ENCODE measurements around the gene GNL2.

Gene GNL2

DNA sequence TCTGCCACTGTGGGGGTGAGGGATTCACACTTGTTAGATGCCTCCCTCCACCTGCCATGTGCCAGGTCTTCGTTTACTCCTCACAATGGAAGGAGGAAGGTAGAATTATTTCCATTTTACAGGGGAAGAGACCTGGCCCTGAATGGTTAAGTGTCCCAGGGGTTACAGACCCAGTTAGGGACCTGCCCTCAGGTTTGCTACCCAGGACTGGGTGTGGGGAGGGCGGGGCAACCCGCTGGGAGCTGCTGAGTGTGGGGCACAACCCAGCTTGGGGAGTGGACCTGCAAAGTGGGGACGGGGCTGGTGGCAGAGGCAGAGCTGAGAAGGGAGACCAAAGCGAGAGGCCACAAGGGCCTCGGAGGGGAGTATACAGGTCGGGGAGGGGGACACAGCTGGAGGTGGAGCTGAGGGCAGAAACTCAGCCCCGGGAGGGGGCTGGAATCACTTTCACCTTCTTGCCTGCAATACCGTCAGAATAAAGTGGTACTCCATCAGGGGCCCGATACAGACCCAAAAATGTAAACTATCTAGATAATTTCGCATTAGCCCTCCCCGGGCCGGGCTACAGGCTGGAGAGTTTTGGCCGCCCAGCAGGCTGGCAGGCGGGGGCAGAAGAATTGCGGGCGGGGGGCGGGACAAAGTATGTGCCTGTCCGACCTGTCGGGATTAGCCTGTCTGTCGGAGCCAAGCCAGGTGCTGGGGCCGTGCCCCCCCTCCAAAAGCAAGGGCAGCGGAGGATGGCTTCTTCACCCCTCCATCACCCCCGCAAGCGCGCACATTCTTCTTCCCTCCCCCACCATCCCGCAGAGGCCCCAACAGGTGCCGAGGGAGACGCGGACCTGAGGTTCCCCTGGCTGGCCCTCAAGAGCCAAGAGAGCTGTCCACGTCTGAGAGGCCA lies 37.6 kb upstream of the GNL2 start:
- Histone ChIP-seq H3K4me1 (ENCODE audit: insufficient read depth, insufficient read length) (peaks cover 31% of the 10 kb centered on the region), H3K27me3 (ENCODE audit: insufficient read depth, insufficient read length) (peaks cover 99% of the 10 kb centered on the region), H3K9ac (ENCODE audit: insufficient read length, low read depth) (no peak overlapping the region), H3K36me3 (ENCODE audit: insufficient read depth, insufficient read length, low read length) (no peaks in the 10 kb centered on the region), H3K9me3 (ENCODE audit: insufficient read depth, low read length) (no peaks in the 10 kb centered on the region), H3K4me3 (ENCODE audit: insufficient read length, low read depth) (peak overlapping the region; percentile 44)
- DNase-seq (ENCODE audit: low read depth, low spot score): no peak
- TF ChIP-seq SUZ12 (IDR thresholded peaks at IDR 0.05; ENCODE audit: extremely low read depth, insufficient read depth, insufficient read length) (peak; percentile 68), YY1 (IDR thresholded peaks at IDR 0.05; ENCODE audit: insufficient read depth, insufficient read length) (no peak)

DNA sequence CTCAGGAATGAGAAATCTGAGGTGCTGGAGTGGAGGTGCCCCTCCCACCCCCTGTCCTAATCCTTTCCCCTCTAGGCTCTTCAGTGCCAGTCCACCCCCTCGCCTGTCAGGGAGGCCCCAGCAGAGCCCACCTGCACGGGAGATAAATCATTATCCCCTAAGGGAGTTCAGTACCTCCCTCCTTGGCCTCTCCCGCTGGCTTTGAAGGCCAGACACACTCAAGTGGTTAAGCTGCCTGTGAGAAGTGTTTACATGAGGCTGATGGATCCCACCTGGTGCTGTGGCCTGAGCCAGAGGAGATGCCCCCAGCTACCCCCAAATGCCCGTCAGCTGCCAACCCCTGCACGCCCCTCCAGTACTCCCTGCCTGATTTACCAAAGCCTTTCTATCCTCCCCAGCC lies 35.3 kb upstream of the GNL2 start:
- no peaks in the 10 kb centered on the region for H3K36me3 ChIP-seq (ENCODE audit: insufficient read depth, insufficient read length, low read length)
- peaks cover 91% of the 10 kb centered on the region for H3K27me3 ChIP-seq (ENCODE audit: insufficient read depth, insufficient read length)
- DNase-seq (ENCODE audit: low read depth, low spot score): no peak
- peaks cover 31% of the 10 kb centered on the region for H3K4me1 ChIP-seq (ENCODE audit: insufficient read depth, insufficient read length)
- H3K9ac ChIP-seq (ENCODE audit: insufficient read length, low read depth): no peak overlapping the region
- H3K9me3 ChIP-seq (ENCODE audit: insufficient read depth, low read length): no peaks in the 10 kb centered on the region
- TF ChIP-seq ZNF274 (IDR thresholded peaks at IDR 0.05; ENCODE audit: low read depth, low read length) (no peak), SUZ12 (IDR thresholded peaks at IDR 0.05; ENCODE audit: extremely low read depth, insufficient read depth, insufficient read length) (no peak), YY1 (IDR thresholded peaks at IDR 0.05; ENCODE audit: insufficient read depth, insufficient read length) (no peak)
- no peak overlapping the region for H3K4me3 ChIP-seq (ENCODE audit: insufficient read length, low read depth)

DNA sequence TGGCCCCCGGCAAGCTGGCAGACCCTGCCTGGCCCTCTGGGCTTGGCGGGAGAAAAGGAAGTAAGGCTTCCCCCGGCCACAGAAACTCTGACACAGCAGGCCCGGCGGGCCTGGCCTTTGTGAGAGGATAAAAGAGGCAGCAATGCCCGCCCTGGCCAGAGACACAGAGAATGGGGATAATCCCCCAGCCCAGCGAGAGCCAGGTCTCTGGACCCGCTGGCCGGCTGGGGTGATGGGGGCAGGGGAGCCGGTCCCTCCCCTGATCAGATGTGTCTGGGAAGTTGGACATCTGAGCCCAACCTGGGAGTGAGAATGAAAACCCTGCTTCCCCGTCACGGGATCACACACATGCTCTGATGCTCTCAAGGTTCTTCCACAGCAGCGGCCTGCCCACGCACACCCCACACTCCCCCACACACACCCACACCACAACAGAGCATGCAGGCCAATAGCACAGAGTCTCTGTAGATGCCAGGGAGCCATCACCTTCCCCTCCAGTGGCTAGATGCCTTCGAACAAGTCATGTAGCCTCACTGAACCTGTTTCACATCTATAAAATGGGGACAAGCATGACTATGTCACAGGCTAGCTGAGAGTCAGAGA lies 34.8 kb upstream of the GNL2 start:
- Histone ChIP-seq H3K9me3 (ENCODE audit: insufficient read depth, low read length) (no peaks in the 10 kb centered on the region), H3K27me3 (ENCODE audit: insufficient read depth, insufficient read length) (peaks cover 86% of the 10 kb centered on the region), H3K4me1 (ENCODE audit: insufficient read depth, insufficient read length) (peaks cover 28% of the 10 kb centered on the region), H3K4me3 (ENCODE audit: insufficient read length, low read depth) (no peak overlapping the region), H3K36me3 (ENCODE audit: insufficient read depth, insufficient read length, low read length) (no peaks in the 10 kb centered on the region), H3K9ac (ENCODE audit: insufficient read length, low read depth) (no peak overlapping the region)
- TF ChIP-seq YY1 (IDR thresholded peaks at IDR 0.05; ENCODE audit: insufficient read depth, insufficient read length): no peak
- no peak for TF ChIP-seq ZNF274 (IDR thresholded peaks at IDR 0.05; ENCODE audit: low read depth, low read length)
- no peak for TF ChIP-seq SUZ12 (IDR thresholded peaks at IDR 0.05; ENCODE audit: extremely low read depth, insufficient read depth, insufficient read length)
- no peak for DNase-seq (ENCODE audit: low read depth, low spot score)

DNA sequence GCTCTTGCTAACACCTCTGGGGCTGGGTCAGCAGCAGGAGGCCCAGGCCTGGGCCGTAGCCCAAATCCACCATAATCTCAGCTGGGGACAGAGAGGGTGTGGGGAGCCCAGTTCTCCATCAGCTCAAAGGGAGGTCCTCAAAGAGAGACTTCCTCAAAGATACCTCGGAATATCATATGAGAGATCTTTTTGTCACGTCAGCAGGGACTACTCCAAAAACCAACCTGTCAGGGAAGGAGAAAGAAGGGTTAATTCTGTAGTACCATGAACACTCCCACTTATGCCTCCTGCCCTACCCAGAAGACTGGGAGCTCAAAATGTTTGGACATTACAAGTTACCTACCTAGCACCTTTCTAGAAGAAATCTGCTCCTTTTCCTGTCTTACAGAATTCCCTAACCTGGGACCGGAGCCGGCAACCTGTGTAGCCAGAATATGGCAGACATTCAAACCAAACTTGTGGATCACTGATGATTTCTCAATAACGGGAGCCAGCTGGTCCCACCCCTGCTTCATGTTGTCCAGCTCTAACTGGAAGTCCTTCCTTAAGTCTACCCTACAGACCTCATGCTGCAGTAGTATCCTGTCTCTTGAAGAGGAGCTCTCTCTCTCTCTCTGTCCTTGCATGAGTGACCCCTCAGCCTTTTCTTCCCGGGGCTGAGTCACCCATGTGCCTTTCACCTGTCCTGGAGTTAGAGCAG lies 34.1 kb upstream of the GNL2 start:
- H3K4me1 ChIP-seq (ENCODE audit: insufficient read depth, insufficient read length): peaks cover 28% of the 10 kb centered on the region
- no peak overlapping the region for H3K9ac ChIP-seq (ENCODE audit: insufficient read length, low read depth)
- H3K27me3 ChIP-seq (ENCODE audit: insufficient read depth, insufficient read length): peaks cover 82% of the 10 kb centered on the region
- no peak for DNase-seq (ENCODE audit: low read depth, low spot score)
- no peaks in the 10 kb centered on the region for H3K9me3 ChIP-seq (ENCODE audit: insufficient read depth, low read length)
- no peak overlapping the region for H3K4me3 ChIP-seq (ENCODE audit: insufficient read length, low read depth)
- TF ChIP-seq ZNF274 (IDR thresholded peaks at IDR 0.05; ENCODE audit: low read depth, low read length) (no peak), YY1 (IDR thresholded peaks at IDR 0.05; ENCODE audit: insufficient read depth, insufficient read length) (no peak), SUZ12 (IDR thresholded peaks at IDR 0.05; ENCODE audit: extremely low read depth, insufficient read depth, insufficient read length) (no peak)
- no peaks in the 10 kb centered on the region for H3K36me3 ChIP-seq (ENCODE audit: insufficient read depth, insufficient read length, low read length)

DNA sequence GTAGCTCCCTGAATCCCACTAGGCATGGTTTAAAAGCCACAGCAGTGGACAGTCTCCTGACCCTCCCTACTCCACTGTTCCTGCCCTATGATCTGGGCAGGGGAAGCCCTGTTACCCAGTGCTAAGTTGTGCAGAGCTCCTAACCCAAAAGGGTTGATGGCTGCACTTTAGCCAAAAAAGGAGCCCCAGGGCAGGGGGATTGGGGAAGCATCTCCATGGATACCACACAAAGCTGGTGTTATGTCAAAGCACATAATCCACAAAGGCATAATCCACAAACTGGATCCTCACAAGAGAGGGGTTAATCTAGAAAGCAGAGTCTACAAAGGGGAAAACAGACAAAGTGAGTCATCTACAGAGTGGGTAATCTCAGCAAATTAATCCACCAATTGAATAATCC lies 33.3 kb upstream of the GNL2 start:
- peaks cover 74% of the 10 kb centered on the region for H3K27me3 ChIP-seq (ENCODE audit: insufficient read depth, insufficient read length)
- no peak for DNase-seq (ENCODE audit: low read depth, low spot score)
- no peak overlapping the region for H3K9ac ChIP-seq (ENCODE audit: insufficient read length, low read depth)
- H3K9me3 ChIP-seq (ENCODE audit: insufficient read depth, low read length): no peaks in the 10 kb centered on the region
- H3K4me1 ChIP-seq (ENCODE audit: insufficient read depth, insufficient read length): peaks cover 26% of the 10 kb centered on the region
- TF ChIP-seq SUZ12 (IDR thresholded peaks at IDR 0.05; ENCODE audit: extremely low read depth, insufficient read depth, insufficient read length) (no peak), YY1 (IDR thresholded peaks at IDR 0.05; ENCODE audit: insufficient read depth, insufficient read length) (no peak), ZNF274 (IDR thresholded peaks at IDR 0.05; ENCODE audit: low read depth, low read length) (no peak)
- H3K36me3 ChIP-seq (ENCODE audit: insufficient read depth, insufficient read length, low read length): no peaks in the 10 kb centered on the region
- no peak overlapping the region for H3K4me3 ChIP-seq (ENCODE audit: insufficient read length, low read depth)

DNA sequence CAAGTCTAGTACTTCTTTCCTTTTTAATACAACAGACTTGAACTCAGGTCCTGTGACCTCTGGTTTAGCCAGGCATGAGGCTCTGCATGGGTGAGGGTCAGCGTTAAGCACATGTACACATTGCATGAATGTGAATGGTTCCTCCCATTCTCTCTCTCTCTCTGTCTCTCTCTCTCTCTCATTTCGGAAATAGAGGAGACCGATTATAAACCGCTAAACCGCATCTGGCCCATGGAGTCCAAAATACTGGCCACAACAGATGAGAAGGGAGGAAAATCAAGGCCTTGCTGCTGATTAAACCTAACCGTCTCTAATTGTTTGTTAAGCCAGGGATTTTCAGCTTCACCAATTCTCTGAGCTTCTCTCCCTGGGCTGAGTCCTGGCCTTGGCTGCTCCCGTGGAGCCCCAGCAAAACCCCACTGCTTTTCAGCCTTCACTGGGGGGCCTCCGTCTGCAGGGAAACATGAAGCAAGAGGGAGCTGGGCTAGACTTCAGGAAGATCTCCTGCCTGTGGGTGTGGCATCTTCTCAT lies 32.4 kb upstream of the GNL2 start:
- H3K27me3 ChIP-seq (ENCODE audit: insufficient read depth, insufficient read length): peaks cover 66% of the 10 kb centered on the region
- DNase-seq (ENCODE audit: low read depth, low spot score): no peak
- no peak overlapping the region for H3K9ac ChIP-seq (ENCODE audit: insufficient read length, low read depth)

More for the DNA sequence above, 32.4 kb upstream of the GNL2 start:
- H3K4me3 ChIP-seq (ENCODE audit: insufficient read length, low read depth): no peak overlapping the region
- no peaks in the 10 kb centered on the region for H3K9me3 ChIP-seq (ENCODE audit: insufficient read depth, low read length)
- TF ChIP-seq YY1 (IDR thresholded peaks at IDR 0.05; ENCODE audit: insufficient read depth, insufficient read length): no peak
- TF ChIP-seq ZNF274 (IDR thresholded peaks at IDR 0.05; ENCODE audit: low read depth, low read length): no peak
- TF ChIP-seq SUZ12 (IDR thresholded peaks at IDR 0.05; ENCODE audit: extremely low read depth, insufficient read depth, insufficient read length): no peak
- no peaks in the 10 kb centered on the region for H3K36me3 ChIP-seq (ENCODE audit: insufficient read depth, insufficient read length, low read length)
- H3K4me1 ChIP-seq (ENCODE audit: insufficient read depth, insufficient read length): peaks cover 20% of the 10 kb centered on the region

Data from NT2/D1 (cell line).